Erythroblast (primary cell): Measurements from ENCODE around the gene CPE.

Experiments
- GATA1 ChIP-seq: IDR thresholded peaks from 2 replicates; pipeline ENCODE4 v1.6.1; 2011; ENCODE audit warnings: low read depth, mild to moderate bottlenecking, control low read depth, low read length, moderate library complexity
- POLR2A ChIP-seq: IDR thresholded peaks from 2 replicates; pipeline ENCODE4 v1.6.1; 2011; ENCODE audit warnings: mild to moderate bottlenecking, low read length

DNA sequence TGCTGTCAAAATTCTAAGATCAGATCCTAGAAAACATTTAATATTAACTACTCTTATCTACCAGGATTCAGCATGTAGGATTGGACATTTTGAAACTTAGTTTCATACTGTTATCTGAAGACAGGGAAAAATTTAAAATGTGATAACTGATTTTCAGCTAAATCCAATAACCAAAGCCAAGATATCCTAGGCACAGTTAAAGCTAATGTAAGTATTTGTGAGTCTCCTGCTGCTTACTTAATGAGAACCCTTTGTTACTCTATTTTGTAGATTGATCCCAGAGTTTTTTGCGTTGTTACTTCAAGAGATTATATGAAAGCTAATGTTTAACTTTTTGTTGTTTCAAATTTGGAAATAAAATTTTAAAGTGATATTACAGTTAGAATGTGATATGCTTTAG, 2.0 kb downstream of the CPE start:
- TF ChIP-seq POLR2A (no peak), GATA1 (no peak)
